GM19043 (cell line): Measurements from ENCODE around the gene KIF13A.
A peak's percentile ranks its signal among the peaks of the same experiment; 100 is the strongest.
"Not testable (repeated sequence)": the region's sequence is repeated elsewhere in the genome, so short reads cannot be mapped to it uniquely, and the experiment has no call there.

ENCODE experiments used
- ATAC-seq: cut with Tn5 transposase; IDR thresholded peaks from one replicate; pipeline ENCODE4 v1.9.1; 2021; ENCODE audit warnings: low read depth; ENCODE audit not compliant: unreplicated experiment

The KIF13A gene

DNA sequence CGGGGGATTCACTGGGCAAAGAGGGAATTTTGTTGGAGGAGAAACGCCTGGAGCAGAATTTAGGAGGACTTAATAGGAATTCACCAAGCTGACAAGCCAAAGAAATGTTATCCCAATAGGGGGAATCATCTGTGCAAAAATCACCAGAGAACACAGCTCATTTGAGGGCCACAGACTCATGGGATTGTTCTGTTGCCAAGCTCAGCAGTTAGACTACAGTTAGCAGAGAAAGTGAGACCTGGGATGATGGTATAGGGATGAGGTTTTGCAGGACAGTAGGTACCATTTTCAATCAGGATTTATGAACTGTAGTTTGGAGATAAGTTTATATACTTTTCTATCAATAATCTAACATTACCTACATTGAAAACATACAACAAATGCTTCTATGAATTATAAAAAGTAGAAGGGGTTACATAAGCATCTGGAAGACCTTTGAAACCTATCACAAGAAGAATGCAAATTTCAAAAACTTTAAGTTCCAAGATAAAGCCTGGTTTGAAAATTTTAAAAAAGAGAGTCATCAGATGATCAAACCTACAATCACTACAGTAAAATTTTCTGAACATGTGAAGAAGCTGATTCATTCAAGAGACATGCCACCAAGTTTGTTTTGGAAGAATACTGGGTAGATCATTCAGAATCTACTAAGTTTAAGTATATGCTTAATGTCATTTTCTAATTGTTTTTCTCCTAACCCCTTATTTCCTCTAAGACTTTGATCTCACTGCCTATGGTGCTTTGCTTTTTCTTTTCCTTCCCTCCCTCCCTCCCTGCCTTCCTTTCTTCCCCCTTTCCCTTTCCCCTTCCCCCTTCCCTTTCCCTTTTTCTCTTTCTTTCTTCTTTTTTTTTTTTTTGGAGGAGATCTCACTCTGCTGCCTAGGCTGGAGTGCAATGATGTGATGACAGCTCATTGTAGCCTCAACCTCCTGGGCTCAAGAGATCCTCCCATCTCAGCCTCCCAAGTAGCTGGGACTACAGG, 81.5 kb downstream of the KIF13A start:
- ATAC-seq = no peak

DNA sequence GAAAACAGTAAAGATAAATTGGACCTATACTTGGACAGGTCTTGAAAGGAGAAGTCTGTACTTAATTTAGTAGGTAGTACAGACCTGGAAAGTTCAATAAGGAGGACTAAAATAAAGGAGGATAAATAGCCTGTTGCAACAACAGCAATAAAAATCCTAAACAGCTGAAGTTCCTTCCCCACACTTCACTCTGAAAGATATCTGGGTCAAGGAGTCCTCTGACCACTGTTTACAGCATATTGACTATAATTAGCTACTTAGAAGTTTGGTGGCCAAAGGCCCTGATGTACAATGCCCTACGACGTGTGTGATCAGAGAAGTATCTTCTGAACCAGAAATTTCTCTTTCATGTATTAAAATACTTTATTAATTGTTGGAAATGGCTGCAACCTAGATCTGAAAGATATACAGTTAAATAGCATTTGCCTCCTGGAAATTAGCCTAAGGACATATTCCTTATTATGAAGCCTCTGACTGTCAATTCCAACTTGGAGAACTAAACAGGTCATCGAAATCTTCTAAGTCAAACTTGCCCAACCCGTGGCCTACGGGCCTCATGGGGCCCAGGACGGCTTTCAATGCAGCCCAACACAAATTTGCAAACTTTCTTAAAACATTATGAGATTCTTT, 82.8 kb downstream of the KIF13A start:
- no peak for ATAC-seq

GRCh38 chr6:17902974-17903373, 84.5 kb downstream of the KIF13A start:
- ATAC-seq = no peak

DNA sequence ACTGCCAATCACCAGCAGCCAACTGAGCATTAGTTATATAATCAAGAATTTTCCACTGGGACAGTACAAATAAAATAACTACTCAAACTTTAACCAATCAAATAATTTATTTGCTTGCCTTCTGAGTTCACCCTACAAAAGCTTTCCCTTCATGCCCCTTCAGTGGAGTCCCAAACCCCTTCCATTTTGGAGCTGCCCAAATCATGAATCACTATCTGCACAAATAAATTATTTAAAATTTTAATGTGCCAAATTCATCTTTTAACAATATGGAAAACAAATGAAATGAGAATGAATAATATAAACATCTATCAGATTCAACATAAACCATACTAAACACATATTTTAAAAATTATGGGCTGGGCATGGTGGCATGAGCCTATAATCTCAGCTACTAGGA, 85.9 kb downstream of the KIF13A start:
- ATAC-seq = no peak

GRCh38 chr6:17900011-17900410, 87.4 kb downstream of the KIF13A start:
- ATAC-seq = no peak

GRCh38 chr6:17899491-17899890, 87.9 kb downstream of the KIF13A start:
- no peak for ATAC-seq

- ATAC-seq = no peak
Observed at GRCh38 chr6:17897681-17898080, 89.8 kb downstream of the KIF13A start.

- ATAC-seq = no peak
Observed at GRCh38 chr6:17894905-17895304, 92.5 kb downstream of the KIF13A start.

DNA sequence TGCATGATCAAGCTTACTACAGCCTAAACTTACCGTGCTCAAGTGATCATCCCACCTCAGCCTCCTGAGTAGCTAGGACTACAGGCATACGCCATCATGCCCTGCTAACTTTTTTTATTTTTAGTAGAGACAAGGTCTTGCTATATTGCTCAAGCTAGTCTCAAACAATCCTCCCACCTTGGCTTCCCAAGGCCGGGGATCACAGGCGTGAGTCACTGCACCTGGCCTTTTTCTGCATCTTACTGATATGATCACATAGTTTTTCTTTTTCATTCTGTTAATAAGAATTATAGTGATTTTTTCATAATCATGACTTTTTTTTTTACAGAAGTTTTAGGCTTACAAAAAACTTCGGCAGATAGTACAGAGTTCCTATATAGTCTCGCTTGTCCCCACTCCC, 93.2 kb downstream of the KIF13A start:
- no peak for ATAC-seq

DNA sequence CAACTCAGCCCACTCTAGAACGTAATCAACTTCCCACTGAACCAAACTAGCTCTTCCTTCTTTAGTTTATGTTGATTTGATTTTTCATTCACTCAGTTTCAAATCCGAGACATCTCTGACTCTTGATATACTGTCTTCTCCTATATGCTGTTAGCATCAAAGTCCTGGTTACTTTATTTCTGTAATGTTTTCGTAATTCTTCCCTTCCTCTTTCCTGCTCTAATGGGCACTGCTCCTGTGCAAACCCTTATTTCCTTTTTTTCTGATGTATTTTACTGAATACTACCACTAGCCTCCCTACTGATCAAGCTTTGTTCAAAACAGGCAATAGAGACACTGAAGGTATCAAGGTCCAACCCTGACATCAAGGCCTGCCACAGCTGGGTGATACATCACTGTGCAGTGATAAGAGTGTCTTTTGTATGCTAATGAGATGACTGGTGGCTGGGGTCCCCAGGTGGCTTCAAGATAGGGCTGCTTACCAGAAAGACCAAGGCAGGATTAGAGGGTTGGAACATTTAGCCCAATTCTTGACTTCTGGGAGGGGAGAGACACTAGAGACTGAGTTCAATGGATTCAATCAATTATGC, 95.2 kb downstream of the KIF13A start:
- ATAC-seq = no peak

DNA sequence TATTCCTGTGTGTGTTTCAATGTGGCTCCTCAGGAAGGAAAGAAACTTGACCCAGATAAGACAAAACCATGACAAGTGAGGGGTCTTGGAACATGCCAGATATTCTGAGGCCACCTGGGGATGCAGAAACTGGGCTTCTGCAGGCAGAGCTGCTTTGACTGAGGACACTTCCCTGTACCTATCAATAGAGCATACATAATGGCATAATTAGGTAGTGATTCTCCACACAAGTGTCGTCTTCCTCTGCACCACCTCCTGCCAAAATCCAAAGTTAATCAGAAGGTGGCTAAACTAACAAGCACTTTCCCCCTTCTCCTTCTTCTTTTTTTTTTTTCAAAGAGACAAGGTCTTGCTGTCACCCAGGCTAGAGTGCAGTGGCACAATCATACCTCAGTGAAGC, 97.1 kb downstream of the KIF13A start:
- no peak for ATAC-seq

- not testable (repeated sequence) for ATAC-seq
Observed at GRCh38 chr6:17889777-17890176, 97.7 kb downstream of the KIF13A start.

DNA sequence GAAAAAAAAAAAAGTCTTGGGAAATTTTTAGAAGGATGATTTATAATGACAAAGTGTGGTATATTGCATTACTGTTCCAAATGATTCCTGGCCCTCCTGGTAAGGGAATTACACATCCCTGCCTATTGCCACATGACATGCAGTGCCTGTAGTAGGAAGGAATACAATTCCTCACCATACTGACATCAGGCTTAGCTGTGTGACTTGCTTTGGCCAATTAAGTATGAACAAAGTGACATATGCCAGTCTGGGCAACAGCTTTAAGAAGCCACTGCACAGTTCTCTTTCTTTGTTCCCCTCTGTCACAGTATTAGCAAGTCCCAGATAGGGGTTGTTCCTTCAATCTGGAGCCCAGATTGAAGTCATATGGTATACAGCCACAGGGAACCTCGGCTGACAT, 100.5 kb downstream of the KIF13A start:
- ATAC-seq = no peak

DNA sequence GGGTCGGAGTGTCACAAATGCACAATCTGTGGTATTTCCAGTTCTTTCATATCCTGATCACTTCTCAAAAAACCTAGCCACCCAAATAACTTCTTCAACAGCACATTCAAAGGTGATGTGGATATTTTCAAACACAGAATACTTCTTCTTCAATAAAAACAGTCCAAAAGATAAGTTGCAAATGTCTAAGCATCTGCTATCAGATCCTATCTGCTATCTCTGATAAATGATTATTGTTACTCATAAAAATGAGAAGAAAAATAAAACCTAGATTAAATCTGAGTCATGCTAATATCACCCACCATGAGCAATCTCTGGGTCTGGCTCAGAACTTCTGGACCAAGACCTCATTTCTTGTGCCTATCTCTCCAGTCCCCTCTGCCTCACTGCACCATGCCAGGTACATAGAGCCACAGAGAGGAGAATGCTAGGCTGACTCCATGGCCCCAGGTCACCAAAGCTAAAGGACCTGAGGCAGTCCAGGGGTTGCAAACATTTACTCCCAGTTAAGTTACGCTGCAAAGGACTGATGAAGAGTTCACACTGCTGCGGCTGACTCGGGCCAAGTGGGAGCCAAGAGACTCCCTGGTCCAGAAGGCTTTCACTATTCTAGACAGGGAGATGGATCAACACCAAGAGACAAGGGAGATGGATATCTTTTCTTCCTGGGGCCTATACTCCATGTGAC, 101.4 kb downstream of the KIF13A start:
- no peak for ATAC-seq

- ATAC-seq = peak; percentile 77
Observed at GRCh38 chr6:17884498-17885478, 102.6 kb downstream of the KIF13A start.

DNA sequence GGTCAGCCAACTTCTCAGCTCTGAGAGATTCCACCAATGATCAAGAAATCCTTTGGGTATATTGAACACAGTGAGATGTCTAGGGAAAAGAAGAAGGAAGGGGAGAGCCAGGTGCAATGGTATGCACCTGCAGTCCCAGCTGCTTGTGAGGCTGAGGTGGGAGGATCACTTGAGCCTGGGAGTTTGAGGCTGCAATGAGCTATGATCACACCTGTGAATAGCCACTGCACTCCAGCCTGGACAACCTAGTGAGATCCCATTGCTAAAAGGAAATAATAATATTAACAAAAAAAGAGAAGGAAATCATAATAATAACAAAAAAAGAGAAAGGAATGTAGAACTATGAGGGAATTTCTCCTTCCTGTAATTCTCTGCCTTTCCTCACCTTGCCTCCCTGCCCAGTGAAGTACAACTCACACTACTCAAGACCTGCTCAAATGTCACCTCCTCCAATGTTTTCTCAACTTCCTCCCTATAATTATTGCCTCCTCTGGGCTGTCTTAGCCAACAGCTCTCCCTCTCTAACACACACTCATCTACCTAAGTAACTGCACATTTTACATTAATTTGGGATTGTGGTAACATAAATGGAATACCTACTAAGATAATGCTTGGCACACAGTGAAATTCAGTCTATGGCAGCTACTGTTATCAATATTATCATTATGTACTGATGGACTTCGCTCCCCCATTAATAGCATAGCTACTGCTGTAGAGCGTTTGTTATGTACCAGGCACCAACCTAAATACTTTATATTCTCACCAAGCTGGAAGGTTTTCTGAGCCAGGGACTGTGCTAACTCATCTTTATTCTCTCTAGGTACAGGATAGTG, 103.6 kb downstream of the KIF13A start:
- ATAC-seq = no peak

- ATAC-seq = no peak
Observed at GRCh38 chr6:17881085-17881858, 106.2 kb downstream of the KIF13A start.

GRCh38 chr6:17879184-17879583, 108.3 kb downstream of the KIF13A start:
- no peak for ATAC-seq
